GOT3 (cell line): ENCODE results near the gene ACAP3.

Experiments used
- DNase-seq: peaks from one replicate; lab custom pipeline; 2025; ENCODE audit warnings: mixed read lengths; lab: John Stamatoyannopoulos, UW

The ACAP3 gene

GRCh38 chr1:1244192-1244811, 63.4 kb downstream of the ACAP3 start:
- no peak for DNase-seq

GRCh38 chr1:1243807-1244191, 63.9 kb downstream of the ACAP3 start:
- DNase-seq: no peak

DNA sequence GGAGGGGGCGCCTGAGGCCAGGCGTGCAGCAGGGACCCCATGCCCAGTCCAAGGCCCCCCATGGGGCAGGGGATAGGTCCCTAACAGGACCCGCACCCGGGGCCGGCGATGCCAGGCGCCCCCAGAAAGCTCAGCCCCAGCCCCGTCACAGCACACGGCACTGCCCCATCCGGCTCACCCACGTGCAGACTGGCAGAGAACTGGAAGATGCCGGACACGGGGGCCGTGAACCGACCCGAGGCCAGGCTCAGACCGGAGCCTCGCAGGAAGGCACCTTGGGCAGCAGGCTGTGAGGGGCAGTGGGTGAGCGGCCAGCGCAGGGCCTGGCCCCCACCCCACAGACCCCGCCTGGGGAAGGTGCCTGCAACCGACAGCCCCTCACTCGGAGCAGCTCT, 64.5 kb downstream of the ACAP3 start:
- DNase-seq: no peak

DNA sequence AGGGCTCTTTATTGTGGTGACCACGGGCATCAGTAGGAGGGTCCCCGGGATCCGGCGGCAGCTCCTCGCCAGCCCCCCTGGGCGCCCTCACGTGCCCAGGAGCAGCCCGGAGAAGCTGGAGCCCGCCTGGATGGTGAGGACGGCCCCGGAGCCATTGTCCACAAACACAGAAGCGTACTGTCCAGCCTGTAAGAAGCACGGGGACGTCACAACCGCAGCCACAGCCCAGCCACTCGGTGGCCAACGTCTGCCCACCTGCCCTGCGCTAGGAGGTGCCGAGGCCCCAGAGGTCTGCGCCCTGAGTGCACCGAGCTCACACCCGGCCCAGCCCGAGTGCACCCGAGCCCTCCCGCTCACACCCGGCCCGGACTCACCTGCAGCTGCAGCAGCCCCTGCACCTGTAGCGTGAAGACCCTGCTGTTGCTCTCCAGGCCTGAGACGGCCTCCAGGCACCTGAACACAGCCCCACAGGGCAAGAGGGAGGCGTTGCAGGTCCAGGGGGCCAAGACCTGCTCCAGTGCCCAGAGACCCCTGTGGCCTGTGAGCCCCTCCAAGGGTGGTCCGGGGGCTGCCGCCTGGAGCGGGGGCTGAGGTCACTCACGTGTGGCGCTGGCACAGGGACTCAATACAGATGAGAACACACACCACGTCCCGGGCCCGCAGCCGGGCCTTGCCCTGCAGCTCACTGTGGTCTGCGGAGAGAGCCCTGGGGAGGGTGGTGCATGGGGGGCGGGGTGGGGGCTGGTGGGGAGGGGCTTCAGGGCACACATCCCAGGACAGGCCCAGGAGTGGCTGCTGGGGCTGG, 65.1 kb downstream of the ACAP3 start:
- DNase-seq: no peak
